Activated naive CD4-positive, alpha-beta T cell (primary cell): ENCODE data around the gene UBE3B.
"Not testable (repeated sequence)": the region's sequence is repeated elsewhere in the genome, so short reads cannot be mapped to it uniquely, and the experiment has no call there.

Experiments used
- DNase-seq, 4 experiments: peaks; one replicate each; lab custom pipeline; 2025; lab: John Stamatoyannopoulos, UW

UBE3B gene

GRCh38 chr12:109450980-109451379 is 26.5 kb upstream of the UBE3B start:
- no peak for DNase-seq

- DNase-seq = no peak
Measured at GRCh38 chr12:109451400-109451799, 26.0 kb upstream of the UBE3B start.

- no peak for DNase-seq
Measured at GRCh38 chr12:109452489-109452888, 24.9 kb upstream of the UBE3B start.

- no peak for DNase-seq
Measured at GRCh38 chr12:109455706-109456105, 21.7 kb upstream of the UBE3B start.

- DNase-seq = no peak
Measured at GRCh38 chr12:109458086-109458485, 19.3 kb upstream of the UBE3B start.

- DNase-seq = no peak
Measured at GRCh38 chr12:109458771-109459208, 18.6 kb upstream of the UBE3B start.

- DNase-seq = no peak
Measured at GRCh38 chr12:109459247-109459646, 18.2 kb upstream of the UBE3B start.

- no peak for DNase-seq
Measured at GRCh38 chr12:109460538-109460937, 16.9 kb upstream of the UBE3B start.

- DNase-seq = no peak
Measured at GRCh38 chr12:109461049-109461845, 16.2 kb upstream of the UBE3B start.

GRCh38 chr12:109461846-109462756 is 15.3 kb upstream of the UBE3B start:
- no peak for DNase-seq

GRCh38 chr12:109462868-109463692 is 14.4 kb upstream of the UBE3B start:
- no peak for DNase-seq

- DNase-seq = no peak
Measured at GRCh38 chr12:109463756-109464155, 13.7 kb upstream of the UBE3B start.

GRCh38 chr12:109464642-109465351 is 12.6 kb upstream of the UBE3B start:
- DNase-seq = no peak

- DNase-seq = no peak
Measured at GRCh38 chr12:109466305-109466704, 11.1 kb upstream of the UBE3B start.

GRCh38 chr12:109466821-109467220 is 10.6 kb upstream of the UBE3B start:
- DNase-seq = no peak

- no peak for DNase-seq
Measured at GRCh38 chr12:109467978-109468676, 9.3 kb upstream of the UBE3B start.

GRCh38 chr12:109469517-109469916 is 7.9 kb upstream of the UBE3B start:
- DNase-seq = no peak

GRCh38 chr12:109473006-109473405 is 4.4 kb upstream of the UBE3B start:
- no peak for DNase-seq

- not testable (repeated sequence) for DNase-seq
Measured at GRCh38 chr12:109473526-109474270, 3.7 kb upstream of the UBE3B start.

- DNase-seq = no peak
Measured at GRCh38 chr12:109475121-109475520, 2.3 kb upstream of the UBE3B start.
